Measurements from ENCODE around the gene CYP4F11. TPM values are rescaled to one million over a fixed set of nuclear protein-coding genes. Genes with fewer than 3 reads are reported as not detected.

CYP4F11 gene
- total and polyA plus RNA-seq, 8 donors = 0.04 to 2.3 TPM; not detected in 6

GRCh38 chr19:15922021-15922420 is 12.3 kb downstream of the CYP4F11 start:
- H3K9me3 ChIP-seq = no peaks in the 10 kb centered on the region
- no peak for DNase-seq
- no peak for TF ChIP-seq CTCF (IDR thresholded peaks at IDR 0.05)
- ATAC-seq = no peak
- intact Hi-C loops (cut with DNase I) = no loop called here
- no peak overlapping the region for H3K27ac ChIP-seq
- H3K4me1 ChIP-seq = no peaks in the 10 kb centered on the region
- H3K4me3 ChIP-seq = no peak overlapping the region
- no peaks in the 10 kb centered on the region for H3K36me3 ChIP-seq
- H3K27me3 ChIP-seq = peaks cover 0 to 6% of the 10 kb centered on the region in 2 donors

GRCh38 chr19:15919243-15919642 is 15.1 kb downstream of the CYP4F11 start:
- peaks cover 0 to 3% of the 10 kb centered on the region in 2 donors for H3K9me3 ChIP-seq
- H3K4me1 ChIP-seq = no peaks in the 10 kb centered on the region
- H3K27me3 ChIP-seq = peaks cover 0 to 11% of the 10 kb centered on the region in 2 donors
- ATAC-seq = no peak
- no peak overlapping the region for H3K27ac ChIP-seq
- intact Hi-C loops (cut with DNase I) = no loop called here
- H3K4me3 ChIP-seq = no peak overlapping the region
- H3K36me3 ChIP-seq = no peaks in the 10 kb centered on the region
- TF ChIP-seq CTCF (IDR thresholded peaks at IDR 0.05) = no peak
- DNase-seq = no peak

GRCh38 chr19:15915109-15915508 is 19.2 kb downstream of the CYP4F11 start:
- peaks cover 13 to 49% of the 10 kb centered on the region in 2 donors for H3K27me3 ChIP-seq
- TF ChIP-seq CTCF (IDR thresholded peaks at IDR 0.05) = no peak
- DNase-seq (no peak), ATAC-seq (no peak)
- no peak overlapping the region for H3K27ac ChIP-seq
- intact Hi-C loops (cut with DNase I) = no loop called here
- H3K4me1 ChIP-seq = peaks cover 0 to 6% of the 10 kb centered on the region in 2 donors
- H3K4me3 ChIP-seq = no peak overlapping the region
- H3K36me3 ChIP-seq = no peaks in the 10 kb centered on the region
- H3K9me3 ChIP-seq = peaks cover 0 to 3% of the 10 kb centered on the region in 2 donors

- DNase-seq (no peak), ATAC-seq (no peak)
- Histone ChIP-seq H3K27ac (no peak overlapping the region), H3K4me3 (no peak overlapping the region), H3K27me3 (peaks cover 15 to 56% of the 10 kb centered on the region in 2 donors), H3K9me3 (peaks cover 0 to 3% of the 10 kb centered on the region in 2 donors), H3K4me1 (peaks cover 0 to 6% of the 10 kb centered on the region in 2 donors), H3K36me3 (no peaks in the 10 kb centered on the region)
- no peak for TF ChIP-seq CTCF (IDR thresholded peaks at IDR 0.05)
- intact Hi-C loops (cut with DNase I) = no loop called here
These were observed 20.5 kb downstream of the CYP4F11 start for GRCh38 chr19:15913830-15914229.

GRCh38 chr19:15913384-15913783 is 20.9 kb downstream of the CYP4F11 start:
- no peak overlapping the region for H3K27ac ChIP-seq
- peaks cover 0 to 3% of the 10 kb centered on the region in 2 donors for H3K9me3 ChIP-seq
- peaks cover 0 to 6% of the 10 kb centered on the region in 2 donors for H3K4me1 ChIP-seq
- TF ChIP-seq CTCF (IDR thresholded peaks at IDR 0.05) = no peak
- no peak overlapping the region for H3K4me3 ChIP-seq
- intact Hi-C loops (cut with DNase I) = no loop called here
- DNase-seq (no peak), ATAC-seq (no peak)
- H3K27me3 ChIP-seq = peaks cover 16 to 60% of the 10 kb centered on the region in 2 donors
- H3K36me3 ChIP-seq = no peaks in the 10 kb centered on the region

Data from left lung (tissue), 10 donors.